Renal cortical epithelial cell (primary cell): ENCODE data around the gene PHACTR4. TPM values are rescaled to one million over a fixed set of nuclear protein-coding genes. Genes with fewer than 3 reads are reported as not detected.
"Not testable (repeated sequence)": the region's sequence is repeated elsewhere in the genome, so short reads cannot be mapped to it uniquely, and the experiment has no call there.

Experiments
- DNase-seq: peaks from one replicate; pipeline ENCODE4 v3.0.0-alpha.2; 2011; ENCODE audit warnings: low read depth
- total RNA-seq: library from RNA; depleted of rRNA; stranded (reverse); fragments of >200 nt; gene quantifications from 2 replicates; pipeline ENCODE4 v1.2.3, GENCODE V29; 2014

The PHACTR4 gene
- total RNA-seq, 1 donor from 2014 or later, result 29.0 TPM

DNA sequence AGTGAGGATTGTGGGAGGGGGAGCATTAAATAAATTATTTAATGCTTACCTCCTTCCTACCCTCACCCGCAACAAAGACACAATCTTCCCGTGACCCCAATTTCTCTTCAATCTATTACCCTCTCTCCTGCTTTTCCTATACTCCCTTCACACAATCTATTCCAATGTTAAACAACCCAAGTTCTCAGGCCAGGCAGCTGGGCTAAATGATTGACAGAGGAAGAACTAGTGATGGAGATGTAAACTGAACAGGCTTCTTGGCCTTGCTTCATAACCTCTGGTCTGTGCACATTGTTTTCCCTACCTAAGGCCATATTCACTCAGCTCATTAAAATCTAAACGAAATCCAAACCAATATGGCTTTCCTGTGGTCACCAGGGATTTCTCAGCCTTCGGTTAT, 132.4 kb downstream of the PHACTR4 start:
- DNase-seq, result no peak

DNA sequence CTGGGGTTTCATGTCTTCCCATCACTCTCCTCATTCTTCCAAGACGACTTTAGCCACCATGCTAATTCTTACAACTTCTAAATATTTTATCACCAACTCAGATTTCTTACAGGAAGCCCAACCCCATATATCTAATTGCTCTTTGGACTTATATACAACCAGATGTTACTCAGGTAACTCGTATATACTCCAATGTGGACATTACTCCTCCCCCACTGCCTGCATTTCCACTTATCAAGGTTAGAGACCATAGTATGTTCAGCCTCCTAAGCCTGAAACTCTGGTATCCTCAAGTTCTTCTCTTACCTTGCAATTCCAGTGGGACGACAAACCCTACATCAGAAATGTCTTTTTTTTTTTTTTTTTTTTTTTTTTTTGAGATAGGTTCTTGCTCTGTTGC, 133.6 kb downstream of the PHACTR4 start:
- DNase-seq, result no peak

DNA sequence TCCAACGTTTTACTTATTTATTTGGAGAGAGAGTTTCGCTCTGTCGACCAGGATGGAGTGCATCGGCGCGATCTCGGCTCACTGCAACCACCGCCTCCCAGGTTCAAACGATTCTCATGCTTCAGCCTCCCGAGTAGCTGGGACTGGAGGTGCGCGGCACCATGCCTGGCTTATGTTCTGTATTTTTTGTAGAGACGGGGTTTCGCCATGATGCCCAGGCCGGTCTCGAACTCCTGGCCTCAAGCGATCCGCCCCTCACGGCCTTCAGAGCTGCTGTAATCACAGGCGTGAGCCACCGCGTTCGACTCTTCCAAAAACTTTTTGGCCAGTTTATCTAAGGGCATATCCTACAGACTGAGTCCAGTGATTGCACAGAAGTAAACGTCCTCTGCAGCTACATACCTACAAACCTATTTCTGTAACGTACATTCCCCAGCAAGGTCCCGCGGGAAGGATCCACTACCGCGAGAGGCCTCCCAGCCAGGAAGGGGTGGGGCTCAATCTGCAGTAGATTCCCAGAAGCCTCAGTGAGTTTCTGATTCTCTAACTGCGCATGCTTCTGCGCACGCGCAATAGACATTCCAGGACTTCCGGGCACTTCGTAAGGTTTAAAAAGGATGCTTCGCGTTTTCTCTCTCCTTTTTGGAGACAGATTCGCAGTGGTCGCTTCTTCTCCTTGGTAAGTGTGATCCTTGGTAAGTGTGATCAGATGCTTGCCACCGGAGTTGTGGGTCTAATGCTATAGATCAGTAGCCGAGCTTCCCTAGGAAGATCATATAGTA, 136.1 kb downstream of the PHACTR4 start, which contains the start of gene RCC1:
Gene RCC1, plus strand, starts transcription at position 638 of the 782 bp plus-strand sequence. CDS start 23,824 bp downstream, outside the sequence.
- DNase-seq, result peak; percentile 99

DNA sequence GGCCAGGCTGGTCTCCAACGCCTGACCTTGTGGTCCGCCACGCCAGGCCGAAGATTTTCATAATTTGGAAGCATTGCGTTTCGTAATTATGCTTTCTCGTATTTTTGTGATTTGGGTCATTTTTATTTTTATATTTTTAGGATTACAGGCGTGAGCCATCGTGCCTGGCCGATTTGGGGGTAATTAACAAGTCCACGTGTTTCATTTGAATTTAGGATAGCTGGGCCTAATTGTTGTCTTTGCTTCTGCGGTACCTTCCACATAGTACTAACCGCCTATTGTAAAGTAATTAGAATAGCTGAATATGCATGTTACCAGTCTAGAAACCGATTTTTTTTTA, 137.3 kb downstream of the PHACTR4 start:
- DNase-seq, result no peak

DNA sequence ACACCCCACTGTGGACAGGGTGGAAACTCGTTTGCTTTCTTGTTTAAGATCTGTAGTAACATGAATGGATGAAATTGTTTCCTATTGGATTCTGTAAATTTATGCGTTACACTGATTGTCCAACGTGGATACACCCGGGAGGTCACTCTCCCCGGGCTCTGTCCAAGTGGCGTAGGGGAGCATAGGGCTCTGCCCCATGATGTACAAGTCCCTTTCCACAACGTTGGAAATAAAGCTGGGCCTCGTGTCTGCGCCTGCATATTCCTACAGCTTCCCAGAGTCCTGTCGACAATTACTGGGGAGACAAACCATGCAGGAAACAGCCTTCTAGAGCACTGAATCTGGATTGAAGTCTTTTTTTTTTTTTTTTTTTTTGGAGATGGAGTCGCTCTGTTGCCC, 137.7 kb downstream of the PHACTR4 start:
- DNase-seq, result no peak

DNA sequence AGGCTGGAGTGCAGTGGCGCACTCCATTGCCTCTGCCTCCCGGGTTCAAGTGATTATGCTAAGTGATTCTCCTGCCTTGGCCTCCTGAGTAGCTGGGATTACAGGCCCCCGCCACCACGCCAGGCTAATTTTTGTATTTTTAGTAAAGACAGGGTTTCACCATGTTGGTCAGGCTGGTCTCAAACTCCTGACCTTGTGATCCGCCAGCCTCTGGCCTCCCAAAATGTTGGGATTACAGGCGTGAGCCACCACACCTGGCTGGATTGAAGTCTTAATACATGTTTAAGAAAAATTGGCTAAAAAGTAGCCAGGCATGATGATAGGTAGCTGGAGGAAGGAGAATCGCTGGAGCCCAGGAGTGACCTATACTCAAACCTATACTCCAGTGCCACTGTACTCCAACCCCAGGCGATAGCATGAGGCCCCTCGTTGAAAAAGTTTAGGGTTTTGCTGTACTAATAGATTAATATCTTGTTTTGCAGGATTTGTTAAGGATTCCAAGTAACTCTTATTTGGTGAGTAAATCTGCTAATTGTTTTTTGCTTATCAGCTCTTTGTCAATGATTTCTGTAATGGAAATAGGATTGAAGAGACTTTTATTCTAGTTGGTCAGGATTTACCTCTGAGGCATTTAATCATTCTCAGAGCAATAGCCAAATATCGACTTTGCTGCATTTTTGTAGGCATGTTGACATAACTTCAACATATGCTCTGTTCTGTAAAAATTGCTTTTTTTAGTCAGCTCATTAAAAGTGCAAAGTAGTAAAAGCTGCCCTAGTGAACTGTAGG, 138.3 kb downstream of the PHACTR4 start:
- no peak for DNase-seq

DNA sequence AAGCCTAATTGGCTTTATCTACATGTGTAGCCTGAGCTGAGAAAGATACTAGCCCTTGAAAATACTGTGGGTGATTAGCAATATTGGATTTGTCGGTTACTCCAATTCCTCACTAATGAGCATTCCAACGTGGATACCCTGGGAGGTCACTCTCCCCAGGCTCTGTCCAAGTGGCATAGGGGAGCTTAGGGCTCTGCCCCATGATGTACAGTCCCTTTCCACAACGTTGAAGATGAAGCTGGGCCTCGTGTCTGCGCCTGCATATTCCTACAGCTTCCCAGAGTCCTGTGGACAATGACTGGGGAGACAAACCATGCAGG, 138.9 kb downstream of the PHACTR4 start:
- DNase-seq, result no peak

DNA sequence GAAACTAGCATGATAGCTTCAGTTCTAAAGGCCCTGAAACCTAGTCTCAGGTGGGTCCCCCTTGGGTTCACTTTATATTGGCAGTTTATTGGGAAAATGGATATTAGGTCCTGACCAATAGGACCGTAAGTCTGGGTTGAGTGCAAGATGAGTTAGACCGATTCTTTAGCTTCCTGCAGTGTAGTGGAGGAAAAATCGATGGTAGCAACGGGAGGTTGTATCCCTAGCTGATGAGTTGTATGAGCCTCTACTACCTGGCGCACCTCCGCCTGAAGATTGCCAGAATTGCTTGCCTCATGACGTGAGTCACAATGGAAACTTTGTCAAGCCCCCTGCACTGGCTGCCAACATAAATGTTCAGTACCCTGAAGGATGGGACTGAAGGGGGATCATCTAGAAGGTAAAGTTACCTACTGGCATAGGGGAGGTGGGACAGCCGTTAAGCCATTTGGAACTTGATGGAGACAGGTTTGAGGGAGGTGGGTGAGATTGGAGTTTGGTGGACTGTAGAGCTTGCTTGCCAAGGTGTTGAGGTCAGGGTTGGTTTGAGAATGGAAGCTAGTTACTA, 140.2 kb downstream of the PHACTR4 start:
- DNase-seq, result no peak

DNA sequence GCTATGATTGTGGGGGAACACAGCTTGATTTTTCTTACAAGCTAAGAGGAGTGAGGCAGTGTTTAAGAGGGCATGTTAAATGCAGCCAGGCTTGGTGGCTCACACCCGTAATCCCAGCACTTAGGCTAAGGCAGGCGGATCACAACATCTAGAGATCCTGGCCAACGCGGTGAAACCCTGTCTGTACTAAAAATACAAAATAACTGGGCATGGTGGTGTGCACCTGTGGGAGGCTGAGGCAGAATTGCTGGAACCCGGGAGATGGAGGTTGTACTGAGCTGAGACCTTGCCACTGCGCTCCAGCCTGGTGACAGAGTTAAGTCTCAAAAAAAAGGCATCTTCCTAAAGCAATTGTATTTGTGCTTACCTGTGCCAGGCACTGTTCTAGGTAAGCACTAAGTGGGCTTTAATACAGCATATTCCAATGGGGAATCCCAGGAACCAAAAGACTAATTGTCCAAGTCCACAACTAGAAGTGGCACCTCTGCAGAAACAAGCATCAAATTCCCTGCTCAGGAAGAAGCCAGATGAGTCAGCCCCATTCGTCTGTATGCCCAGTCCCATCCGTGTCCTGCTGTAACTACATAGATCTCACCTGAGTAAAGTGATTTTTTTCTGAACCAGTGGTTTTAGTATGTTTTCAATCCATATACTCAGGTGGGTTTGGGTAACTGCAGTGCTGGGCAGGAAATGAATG, 140.9 kb downstream of the PHACTR4 start:
- DNase-seq, result no peak

DNA sequence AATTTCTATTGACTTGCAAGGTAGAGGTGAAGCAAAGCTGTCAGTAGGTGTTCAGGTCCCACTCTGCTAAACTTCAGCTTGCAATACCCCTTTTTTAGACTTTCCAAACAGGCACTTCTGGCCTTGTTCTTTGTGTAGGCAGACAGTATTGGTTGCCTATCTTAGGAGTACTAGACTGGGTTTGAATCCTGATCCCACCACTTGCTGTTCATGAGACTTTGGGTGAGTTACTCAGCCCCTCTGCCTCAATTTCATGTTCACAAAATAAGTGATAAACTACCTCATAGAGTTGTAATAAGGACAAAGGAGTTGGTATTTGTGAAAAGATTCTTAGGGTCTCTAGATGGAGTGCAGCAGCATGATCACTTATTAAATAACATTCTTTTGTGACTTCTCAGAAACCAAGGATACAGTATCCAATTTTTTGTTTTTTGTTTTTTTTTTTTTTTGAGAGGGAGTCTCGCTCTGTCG, 141.5 kb downstream of the PHACTR4 start:
- DNase-seq, result no peak

DNA sequence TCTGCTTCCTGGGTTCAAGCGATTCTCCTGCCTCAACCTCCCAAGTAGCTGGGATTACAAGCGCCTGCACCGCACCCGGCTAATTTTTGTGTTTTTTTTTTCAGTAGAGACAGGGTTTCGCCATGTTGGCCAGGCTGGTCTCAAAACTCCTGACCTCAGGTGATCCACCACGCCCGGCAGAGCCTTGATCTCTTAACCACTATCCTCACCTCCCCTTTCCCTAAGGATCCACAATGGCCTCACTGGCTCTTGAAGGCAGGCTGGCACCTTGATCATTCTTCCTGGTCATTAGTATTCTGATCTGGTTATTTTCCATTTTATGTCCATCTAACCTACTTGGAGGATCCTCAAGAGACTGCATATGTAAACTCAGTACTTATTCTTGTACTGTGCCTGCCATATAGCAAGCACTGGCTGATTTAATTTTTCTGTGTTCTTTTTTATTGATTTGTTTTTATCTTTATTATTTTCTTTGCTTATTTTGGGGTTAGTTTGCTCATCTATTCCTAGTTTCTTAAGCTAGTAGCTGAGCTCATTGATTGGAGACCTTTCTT, 142.6 kb downstream of the PHACTR4 start:
- DNase-seq, result no peak

DNA sequence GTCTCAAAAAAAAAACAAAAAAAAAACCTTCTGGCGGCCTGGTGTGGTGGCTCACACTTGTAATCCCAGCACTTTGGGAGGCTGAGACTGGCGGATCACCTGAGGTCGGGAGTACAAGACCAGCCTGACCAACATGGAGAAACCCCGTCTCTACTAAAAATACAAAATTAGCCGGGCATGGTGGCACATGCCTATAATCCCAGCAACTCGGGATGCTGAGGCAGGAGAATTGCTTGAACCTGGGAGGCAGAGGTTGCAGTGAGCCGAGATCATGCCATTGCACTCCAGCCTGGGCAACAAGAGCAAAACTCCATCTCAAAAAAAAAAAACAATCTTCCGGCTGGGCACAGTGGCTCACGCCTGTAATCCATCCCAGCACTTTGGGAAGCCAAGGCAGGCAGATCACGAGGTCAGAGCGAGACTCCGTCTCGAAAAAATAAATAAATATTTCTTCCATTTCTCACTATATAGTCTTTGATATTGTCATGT, 144.9 kb downstream of the PHACTR4 start:
- not testable (repeated sequence) for DNase-seq

DNA sequence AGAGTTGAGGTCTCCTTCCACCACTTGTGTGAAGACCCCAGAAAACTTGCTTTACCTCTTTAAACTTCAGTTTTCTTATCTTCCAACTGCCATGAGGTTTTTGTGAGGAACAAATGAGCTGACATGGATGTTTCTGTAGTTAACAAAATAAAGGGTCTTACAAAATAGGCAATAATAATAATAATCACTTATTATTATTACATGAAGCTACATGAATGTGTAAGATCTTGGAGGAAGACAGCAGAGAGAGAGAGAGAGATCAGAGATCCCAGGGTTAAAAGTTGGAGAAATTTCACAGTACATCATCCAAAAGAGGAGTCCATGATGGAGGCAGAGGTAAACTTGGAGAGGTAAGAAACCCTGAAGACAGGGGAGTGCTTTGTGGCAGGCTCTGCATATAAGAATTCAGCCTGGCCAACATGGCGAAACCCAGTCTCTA, 147.0 kb downstream of the PHACTR4 start:
- DNase-seq, result no peak

DNA sequence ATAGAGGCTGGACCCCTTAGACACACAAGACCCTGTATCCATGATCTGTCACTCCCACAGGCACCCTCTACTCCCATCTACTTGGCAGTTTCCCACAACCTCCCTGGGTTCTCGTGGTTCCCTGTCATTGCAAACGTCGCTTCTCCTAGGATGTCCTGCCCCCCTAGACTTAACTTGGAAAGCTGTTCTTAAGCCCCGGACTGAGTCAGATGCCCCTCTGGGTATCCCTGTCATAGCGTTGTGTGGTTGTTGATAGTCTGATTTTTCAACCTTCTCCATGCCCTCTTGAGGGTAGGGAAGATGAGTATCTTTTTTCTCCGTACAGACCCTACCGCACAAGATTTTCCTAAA, 148.1 kb downstream of the PHACTR4 start:
- DNase-seq, result no peak

DNA sequence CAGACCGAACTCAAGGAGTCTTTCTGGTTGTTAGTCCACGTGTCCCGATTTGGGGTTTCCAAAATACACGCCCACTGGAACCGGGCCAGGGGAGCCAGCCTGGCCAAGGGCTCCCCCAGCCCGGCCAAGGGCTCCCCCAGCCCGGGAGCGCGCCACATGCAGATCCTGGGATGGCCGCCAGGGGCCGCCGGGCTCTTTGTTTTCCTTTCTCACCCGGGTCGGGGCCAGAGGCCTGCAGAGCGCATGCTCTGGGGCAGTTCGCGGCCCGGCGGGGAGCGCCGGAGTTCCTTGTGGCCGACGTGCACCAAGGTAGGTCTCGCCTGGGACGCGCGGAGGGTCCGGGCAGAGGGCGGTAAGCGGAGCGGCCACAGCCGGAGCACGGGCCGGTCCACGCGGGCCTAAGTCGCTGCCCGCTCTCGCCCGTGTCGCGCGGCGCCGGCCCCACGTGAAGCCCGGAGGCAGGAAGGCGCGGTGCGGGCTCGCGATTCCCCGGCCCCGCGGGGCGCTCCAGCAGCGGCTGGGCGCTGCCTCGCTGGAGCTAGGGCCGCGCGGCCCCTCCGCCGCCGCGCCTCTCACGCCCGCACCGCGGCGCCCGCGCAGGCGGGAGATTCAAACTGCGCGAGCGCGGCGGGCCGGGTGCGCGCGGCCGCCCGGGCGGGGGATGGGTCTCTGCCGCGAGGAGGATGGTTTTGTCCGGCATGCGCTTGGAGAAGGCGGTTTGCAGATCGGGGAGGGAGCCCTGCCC, 148.6 kb downstream of the PHACTR4 start:
- peak; percentile 61 for DNase-seq

DNA sequence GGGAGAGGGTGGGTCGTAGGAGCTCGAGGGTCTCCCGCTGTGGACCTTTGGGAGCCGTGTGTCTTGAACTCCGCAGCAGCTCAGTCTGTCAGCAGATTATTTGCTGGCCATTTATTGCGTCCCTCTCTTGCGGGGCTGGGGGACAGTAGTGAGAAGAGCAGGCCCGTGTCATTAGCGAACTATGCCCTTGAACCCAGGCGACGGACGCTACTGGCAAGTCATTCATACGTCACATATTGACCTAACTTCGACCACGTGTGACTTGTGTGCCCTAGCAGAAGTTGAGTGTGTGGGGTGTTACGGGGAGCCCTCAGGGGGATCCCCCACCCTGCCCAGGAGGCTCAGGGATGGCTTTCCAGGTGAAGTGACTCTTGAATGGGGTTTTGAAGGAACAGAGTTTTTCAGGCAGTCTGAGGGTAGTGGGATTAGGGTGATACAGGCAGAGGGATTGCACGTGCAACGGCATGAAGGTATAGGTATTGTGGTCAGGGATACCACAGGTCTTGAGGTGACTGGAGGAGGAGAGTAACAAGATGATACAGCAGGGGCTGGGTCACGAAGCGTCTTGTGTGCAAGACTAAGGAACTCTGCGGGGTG, 149.3 kb downstream of the PHACTR4 start:
- no peak for DNase-seq

DNA sequence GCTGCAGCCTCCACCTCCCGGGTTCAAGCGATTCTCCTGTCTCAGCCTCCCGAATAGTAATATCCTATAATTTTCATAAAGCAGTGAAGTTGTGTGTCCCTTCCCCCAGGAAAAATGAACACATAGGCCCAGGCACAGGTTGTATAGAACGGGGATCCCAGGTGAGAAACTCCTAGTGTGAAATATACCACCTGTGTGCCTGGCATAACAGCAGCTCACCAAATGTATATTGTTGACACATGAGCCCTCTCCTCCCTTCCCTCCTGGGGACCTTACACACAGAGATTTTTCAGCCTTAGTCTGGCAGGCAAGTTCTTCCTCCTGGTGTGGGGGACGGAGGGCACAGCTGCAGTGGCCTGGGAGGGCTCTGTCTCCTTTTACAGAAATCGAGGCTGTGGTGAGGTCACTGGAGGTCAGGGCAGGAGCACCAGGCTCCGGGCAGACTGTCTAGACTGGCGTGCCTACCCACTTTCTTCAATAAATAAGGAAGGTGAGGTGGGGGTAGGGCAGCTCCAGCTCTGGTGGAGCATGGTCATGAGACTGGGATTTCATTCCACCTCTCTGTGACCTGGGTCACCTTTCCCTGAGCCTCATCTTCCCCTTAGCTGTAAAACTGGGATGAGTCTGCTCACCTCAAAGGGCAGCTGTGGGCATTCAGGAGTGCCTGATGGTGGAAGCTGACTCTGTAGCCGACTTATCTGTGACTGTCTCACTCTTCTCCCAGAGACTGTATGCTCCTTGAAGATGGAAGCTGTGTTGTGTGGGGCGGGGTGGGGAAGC, 150.6 kb downstream of the PHACTR4 start:
- no peak for DNase-seq

DNA sequence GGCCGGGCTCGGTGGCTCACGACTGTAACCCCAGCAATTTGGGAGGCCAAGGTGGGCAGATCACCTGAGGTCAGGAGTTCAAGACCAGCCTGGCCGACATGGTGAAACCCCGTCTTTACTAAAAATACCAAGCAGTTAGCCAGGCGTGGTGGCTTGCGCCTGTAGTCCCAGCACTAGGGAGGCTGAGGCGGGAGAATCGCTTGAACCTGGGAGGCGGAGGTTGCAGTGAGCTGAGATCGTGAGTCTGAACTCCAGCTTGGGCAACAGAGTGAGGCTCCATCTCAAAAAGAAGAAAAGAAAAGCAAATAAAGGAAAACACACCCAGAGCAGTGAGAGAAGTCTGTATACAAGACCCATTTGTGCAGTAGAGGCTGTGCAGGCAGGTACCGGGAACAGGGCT, 151.3 kb downstream of the PHACTR4 start:
- DNase-seq, result not testable (repeated sequence)

DNA sequence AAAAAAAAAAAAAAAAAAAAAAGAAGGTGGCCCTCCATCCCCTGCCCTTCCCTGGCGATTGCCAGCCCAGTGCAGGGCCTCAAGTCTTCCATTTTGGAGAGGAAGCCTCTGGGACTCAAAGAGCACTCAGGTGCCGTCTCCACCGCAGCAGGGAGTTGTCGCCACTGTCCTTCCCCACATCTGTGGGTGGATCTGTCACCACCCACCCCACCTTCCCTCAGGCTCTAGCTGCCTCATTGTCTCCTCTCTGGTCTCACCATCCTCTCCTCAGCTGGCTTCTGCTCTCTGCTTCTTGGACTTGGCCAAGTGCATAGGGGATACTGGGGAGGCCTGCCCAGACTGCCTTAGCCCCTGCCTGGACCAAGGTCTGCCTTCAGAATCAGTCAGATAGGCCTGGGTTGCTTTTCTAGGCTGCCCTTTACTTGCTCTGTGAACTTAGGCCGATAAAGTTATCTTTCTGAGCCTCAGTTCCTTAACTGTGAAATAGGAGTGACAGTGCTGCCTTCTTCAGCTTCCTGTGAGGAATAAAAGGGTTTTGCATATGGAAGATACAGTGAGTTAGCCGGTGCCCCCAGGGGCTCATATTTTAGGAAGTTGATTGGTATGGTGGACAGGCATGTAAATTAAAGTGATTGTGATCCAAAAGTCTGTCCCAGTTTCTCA, 152.1 kb downstream of the PHACTR4 start:
- no peak for DNase-seq
